Measurements from ENCODE around the gene DCAF10.
"Not testable (repeated sequence)": the region's sequence is repeated elsewhere in the genome, so short reads cannot be mapped to it uniquely, and the experiment has no call there.

The DCAF10 gene

GRCh38 chr9:37862530-37862929 lies 61.9 kb downstream of the DCAF10 start:
- DNase-seq (ENCODE audit: low read depth), result no peak

- no peak for DNase-seq (ENCODE audit: low read depth)
Measured at GRCh38 chr9:37870081-37870798, 69.6 kb downstream of the DCAF10 start.

GRCh38 chr9:37870799-37871176 lies 70.2 kb downstream of the DCAF10 start:
- no peak for DNase-seq (ENCODE audit: low read depth)

DNA sequence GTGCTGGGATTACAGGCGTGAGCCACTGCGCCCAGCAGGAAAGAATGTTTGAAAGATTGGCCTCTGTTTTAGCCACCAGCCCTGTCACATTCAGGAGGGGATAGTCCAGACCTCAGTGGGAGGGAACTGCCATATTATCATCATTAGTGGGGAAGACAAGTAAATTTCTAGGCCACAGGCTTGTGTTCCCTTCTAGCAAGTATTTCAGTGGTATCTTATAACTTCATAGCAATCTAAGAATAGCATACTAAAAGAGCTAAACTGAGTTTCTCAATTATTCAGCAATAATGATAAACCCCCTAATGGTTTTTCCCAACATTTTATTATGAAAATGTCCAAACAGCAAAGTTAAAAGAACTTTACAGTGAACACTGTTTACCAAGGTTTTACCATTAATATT lies 73.4 kb downstream of the DCAF10 start:
- no peak for DNase-seq (ENCODE audit: low read depth)

DNA sequence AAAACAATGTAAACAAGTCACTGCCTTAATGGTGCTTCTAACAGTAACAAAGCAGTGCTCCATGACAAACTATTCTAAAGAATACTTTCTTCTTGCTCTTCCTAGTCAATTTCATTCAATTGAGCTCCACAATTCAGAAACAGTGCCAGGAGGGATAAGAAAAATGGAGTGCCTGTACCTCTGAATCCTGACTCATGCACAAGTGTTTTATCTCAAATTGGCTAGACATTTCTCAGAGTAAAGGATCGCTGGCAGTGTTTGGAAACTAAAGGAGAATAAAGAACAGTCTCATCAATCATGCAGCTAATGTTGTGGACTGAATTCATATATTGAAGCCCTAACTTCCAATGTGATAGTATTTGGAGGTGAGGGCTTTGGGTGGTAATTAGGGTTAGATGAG lies 75.8 kb downstream of the DCAF10 start:
- no peak for DNase-seq (ENCODE audit: low read depth)

DNA sequence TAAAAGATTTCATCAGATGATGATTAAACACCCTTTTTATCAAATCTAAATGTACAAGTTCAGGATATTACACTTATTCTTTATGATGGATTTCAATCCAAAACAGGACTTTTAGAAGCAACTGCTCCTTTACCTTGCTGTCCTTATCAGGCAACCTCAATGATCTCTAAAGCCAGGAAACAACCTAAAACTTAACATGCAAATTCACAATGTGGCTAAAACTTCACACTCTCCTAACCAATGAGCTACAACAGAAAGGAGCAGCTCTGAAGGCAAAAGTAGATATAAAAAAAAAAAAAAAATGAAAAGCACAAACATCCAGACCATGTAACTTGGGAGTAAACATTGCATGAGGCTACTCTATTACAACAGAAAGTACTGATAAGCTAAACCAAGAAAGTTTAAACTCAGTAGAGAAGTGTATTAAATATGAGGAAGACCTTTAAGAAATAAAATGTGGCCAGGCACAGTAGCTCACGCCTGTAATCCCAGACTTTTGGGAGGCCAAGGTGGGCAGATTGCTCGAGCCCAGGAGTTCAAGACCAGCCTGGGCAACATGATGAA lies 80.4 kb downstream of the DCAF10 start:
- DNase-seq (ENCODE audit: low read depth), result no peak

- not testable (repeated sequence) for DNase-seq (ENCODE audit: low read depth)
Measured at GRCh38 chr9:37887977-37888583, 87.5 kb downstream of the DCAF10 start.

DNA sequence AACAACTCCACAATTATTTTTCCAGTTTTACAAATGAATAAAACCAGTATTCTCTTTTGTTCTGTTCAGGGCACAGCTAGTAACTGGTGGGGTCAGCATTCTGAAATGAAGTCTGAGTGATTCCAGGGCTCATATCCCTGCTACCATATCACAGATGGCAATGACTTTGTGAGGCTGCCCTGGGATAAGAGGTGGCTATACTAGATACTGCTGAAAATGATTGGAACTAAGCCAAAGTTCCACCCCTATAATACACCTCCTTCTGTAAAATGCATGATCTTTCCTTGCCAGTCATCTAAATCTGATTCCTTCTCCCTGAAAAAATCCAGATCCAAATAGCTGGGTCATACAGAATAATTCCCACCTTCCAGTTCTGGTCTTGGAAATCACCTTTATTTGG lies 88.9 kb downstream of the DCAF10 start:
- DNase-seq (ENCODE audit: low read depth), result no peak

DNA sequence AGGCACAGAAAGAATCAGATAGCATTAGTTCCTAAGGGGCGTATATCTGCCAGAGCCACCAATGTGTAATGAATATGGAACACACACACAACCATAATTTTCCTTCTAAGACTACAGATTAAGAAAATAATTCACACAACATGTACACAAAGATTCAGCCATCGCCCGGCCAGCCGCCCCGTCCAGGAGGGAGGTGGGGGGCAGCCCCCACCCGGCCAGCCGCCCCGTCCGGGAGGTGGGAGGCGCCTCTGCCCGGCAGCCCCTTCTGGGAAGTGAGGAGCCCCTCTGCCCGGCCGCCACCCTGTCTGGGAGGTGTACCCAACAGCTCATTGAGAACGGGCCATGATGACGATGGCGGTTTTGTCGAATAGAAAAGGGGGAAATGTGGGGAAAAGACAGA lies 90.4 kb downstream of the DCAF10 start:
- not testable (repeated sequence) for DNase-seq (ENCODE audit: low read depth)

GRCh38 chr9:37892063-37892462 lies 91.5 kb downstream of the DCAF10 start:
- no peak for DNase-seq (ENCODE audit: low read depth)

DNA sequence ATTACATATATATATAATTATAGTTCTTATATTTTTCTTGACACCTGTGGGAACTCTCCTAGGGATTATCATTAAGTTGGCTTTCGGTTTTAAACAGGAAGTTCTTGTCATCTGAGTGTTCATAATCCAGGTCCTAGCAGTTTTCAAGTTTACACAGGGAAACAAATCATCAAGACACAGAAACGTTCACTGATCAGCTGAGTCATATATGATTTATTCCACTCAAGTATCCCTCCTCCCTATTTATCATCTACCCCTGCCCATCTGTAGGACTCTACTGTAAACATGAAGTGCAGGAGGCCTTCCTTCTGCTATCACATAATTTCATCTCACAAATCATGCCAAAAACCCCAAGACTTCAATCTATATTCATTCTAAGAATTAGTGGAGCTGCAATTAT lies 97.1 kb downstream of the DCAF10 start:
- no peak for DNase-seq (ENCODE audit: low read depth)

DNA sequence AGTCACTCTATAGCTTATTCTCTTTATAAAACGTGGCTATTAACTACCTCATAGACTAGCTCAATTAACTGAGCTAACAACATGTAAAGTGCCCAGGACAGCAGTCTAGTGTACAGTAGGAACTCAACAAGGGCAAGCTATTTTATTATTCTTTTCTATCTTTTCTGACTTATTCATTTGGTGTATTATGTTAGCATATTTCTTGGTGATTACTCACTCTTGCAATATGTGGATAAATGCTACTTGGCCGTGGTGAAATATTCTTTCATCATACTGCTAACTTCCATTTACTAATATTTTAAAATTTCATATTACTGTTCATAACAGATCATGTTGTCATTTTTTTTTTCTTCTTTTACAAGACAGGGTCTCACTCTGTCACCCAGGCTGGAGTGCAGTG lies 98.4 kb downstream of the DCAF10 start:
- no peak for DNase-seq (ENCODE audit: low read depth)

DNA sequence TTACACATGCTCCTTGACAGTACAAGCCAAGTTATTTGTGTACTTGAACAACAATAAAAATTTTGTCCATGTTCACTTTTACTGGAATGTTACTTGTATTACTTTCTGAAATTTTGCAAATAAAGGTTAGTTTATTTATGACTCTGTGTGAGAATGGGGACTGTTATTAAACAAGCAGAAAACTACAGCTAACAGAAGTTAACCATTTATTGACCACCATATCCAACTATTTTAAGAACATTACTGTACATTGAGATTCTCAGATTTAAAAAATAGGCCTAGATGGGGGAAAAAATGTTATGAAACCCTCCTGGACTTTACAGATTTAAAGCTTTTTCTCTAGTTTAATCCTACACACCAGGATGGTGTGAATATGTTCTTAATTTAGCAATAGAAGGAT lies 101.5 kb downstream of the DCAF10 start:
- DNase-seq (ENCODE audit: low read depth), result no peak

GRCh38 chr9:37902796-37903646 lies 102.4 kb downstream of the DCAF10 start:
- DNase-seq (ENCODE audit: low read depth), result no peak

DNA sequence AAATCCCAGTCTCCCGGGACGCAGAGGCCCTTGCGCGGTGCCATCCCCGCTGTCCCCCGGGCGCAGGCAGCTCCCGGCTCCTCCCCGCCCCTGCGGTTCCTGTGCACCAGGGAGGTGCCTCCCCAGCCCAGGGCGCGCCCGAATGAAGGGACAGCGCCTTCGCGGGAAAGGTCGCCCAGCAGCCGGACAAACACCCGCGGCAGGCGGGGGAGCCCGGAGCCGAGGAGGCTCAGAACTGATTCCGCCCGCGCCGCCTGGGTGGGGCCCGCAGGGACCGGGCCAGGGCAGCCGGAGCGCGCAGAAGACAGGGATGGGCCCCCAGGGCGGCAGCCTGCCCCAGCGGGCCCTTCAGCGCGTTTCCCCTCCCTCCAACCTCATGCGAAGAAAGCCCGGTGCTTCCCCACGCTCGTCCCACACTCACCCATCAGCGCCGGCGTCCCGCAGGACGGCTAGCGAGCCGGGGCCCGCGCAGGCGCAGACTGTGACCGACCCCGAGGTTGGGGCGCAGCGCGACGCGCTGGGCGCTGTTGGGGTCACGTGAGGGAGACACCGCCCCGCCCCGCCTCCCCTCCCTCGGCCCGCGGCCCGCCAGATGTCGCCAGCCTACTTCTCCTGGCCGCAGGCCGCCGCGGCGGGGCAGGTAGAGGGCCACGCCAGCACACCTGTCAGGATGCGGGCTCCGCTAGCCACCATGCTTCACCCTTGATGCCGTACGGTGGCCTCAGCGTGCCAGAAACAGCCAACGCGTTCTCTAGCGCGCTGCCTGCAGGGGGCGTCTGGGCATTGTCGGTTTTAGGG lies 103.2 kb downstream of the DCAF10 start, which contains the start of gene SLC25A51:
Gene SLC25A51 (minus strand): TSS at position 481 of the 798 bp plus-strand sequence. CDS start 15,577 bp downstream, outside the sequence.
- DNase-seq (ENCODE audit: low read depth), result peak; percentile 92

GRCh38 chr9:37904445-37905130 lies 104.0 kb downstream of the DCAF10 start:
- DNase-seq (ENCODE audit: low read depth), result no peak

DNA sequence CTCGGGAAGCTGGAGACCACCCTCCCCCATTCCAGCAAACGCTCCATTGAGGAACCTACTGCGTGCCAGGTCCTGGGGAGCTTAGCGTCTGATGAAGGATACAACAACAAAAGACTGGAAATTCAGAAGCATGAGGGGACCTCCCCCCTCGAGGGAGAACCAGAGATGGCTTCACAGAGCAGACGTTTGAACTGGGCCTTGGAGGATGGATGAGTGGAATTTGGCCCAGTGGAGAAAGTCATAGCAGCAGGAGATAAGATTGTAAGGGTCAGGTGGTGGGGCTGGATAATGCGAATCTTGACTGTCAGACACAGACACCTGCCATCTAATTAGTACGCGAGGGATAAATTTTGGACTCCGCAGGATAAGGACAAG lies 104.5 kb downstream of the DCAF10 start:
- DNase-seq (ENCODE audit: low read depth), result no peak

DNA sequence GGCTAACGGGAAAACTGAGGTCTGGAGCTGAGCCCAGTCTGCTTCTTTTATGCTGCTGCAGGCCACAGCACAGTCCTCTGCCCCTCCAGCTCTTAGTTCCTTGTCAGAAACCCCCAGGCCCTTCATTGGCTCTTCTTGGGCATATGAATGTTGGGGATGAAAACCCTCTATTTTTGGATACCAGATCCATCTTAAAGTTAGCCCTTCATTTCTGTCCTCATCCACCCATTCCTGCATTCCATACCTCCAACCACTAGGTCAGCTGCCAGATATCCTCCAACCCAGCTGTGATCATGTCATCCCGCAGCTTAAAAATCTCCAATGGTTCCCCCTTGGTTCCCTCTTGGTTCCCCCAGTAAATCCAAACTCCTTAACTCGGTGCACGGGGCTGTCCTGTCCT lies 105.2 kb downstream of the DCAF10 start:
- no peak for DNase-seq (ENCODE audit: low read depth)

GRCh38 chr9:37906312-37907239 lies 106.0 kb downstream of the DCAF10 start:
- DNase-seq (ENCODE audit: low read depth), result no peak

- no peak for DNase-seq (ENCODE audit: low read depth)
Measured at GRCh38 chr9:37908283-37908682, 107.7 kb downstream of the DCAF10 start.
